ENCODE results near the gene AOPEP.

- TF ChIP-seq EGR1 (IDR thresholded peaks at IDR 0.05) (no peak), NFIC (IDR thresholded peaks at IDR 0.05) (no peak), EP300 (IDR thresholded peaks at IDR 0.05; ENCODE audit: borderline replicate concordance) (no peak), MAX (IDR thresholded peaks at IDR 0.05) (no peak), RAD21 (IDR thresholded peaks at IDR 0.05; ENCODE audit: low read depth) (no peak)
Observed at GRCh38 chr9:94907264-94907936, 180.9 kb downstream of the AOPEP start.
